B cell (primary cell): ENCODE measurements around the gene FSCN2.

Experiments
- CTCF ChIP-seq: fragments of 200-600 bp; IDR thresholded peaks from one replicate; pipeline ENCODE4 v1.8.0; 2022; ENCODE audit warnings: antibody characterized with exemption, mild to moderate bottlenecking
- EZH2 ChIP-seq: IDR thresholded peaks from 2 replicates; pipeline ENCODE4 v1.6.1; 2012; ENCODE audit warnings: borderline replicate concordance, low read depth, mild to moderate bottlenecking, moderate library complexity, low read length; ENCODE audit not compliant: insufficient read depth, poor library complexity, severe bottlenecking

GRCh38 chr17:81498953-81499600 is 29.1 kb upstream of the FSCN2 start:
- TF ChIP-seq CTCF, result no peak
- no peak for TF ChIP-seq EZH2
